HG03196 (cell line): ENCODE measurements around the gene HTRA2.
"Not testable (repeated sequence)": the region's sequence is repeated elsewhere in the genome, so short reads cannot be mapped to it uniquely, and the experiment has no call there.

Experiments
- ATAC-seq: cut with Tn5 transposase; IDR thresholded peaks from one replicate; pipeline ENCODE4 v1.9.1; 2021; ENCODE audit not compliant: unreplicated experiment

Gene HTRA2

GRCh38 chr2:74558284-74559230 lies 28.8 kb downstream of the HTRA2 start:
- ATAC-seq = no peak

DNA sequence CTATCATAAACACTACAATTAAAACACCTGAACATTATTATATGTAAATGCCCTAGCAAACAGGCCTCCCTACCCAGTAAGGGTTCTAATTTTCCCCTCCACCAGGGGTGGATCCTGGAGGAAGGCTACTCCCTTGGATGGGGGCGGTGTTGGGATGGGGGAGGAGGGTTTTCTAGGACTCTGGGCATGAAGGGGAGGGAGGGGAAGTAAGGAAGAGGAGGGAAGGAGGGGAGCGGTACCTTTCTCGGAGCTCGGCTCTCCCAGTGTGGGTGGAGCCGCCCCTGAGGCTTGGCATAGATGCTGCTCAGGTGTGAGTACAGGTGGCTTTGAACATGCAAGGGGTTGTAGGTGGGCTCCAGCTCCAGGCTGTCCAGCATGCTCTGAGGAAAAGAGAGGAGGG lies 30.2 kb downstream of the HTRA2 start:
- no peak for ATAC-seq

- no peak for ATAC-seq
Observed at GRCh38 chr2:74560591-74560990, 30.9 kb downstream of the HTRA2 start.

DNA sequence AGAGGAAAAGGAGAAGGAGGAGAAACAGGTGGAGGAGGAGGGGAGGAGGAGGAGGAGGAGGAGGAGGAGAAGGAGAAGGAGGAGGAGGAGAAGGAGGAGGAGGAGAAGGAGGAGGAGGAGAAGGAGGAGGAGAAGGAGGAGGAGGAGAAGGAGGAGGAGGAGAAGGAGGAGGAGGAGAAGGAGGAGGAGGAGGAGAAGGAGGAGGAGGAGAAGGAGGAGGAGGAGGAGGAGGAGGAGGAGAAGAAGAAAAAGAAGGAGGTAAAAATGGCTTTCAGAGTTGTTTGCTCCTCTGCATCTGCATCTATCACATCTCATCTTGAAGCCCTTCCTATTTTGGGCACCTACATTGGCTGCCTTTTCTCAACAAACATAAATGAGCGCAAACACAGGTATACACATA lies 31.3 kb downstream of the HTRA2 start:
- not testable (repeated sequence) for ATAC-seq

DNA sequence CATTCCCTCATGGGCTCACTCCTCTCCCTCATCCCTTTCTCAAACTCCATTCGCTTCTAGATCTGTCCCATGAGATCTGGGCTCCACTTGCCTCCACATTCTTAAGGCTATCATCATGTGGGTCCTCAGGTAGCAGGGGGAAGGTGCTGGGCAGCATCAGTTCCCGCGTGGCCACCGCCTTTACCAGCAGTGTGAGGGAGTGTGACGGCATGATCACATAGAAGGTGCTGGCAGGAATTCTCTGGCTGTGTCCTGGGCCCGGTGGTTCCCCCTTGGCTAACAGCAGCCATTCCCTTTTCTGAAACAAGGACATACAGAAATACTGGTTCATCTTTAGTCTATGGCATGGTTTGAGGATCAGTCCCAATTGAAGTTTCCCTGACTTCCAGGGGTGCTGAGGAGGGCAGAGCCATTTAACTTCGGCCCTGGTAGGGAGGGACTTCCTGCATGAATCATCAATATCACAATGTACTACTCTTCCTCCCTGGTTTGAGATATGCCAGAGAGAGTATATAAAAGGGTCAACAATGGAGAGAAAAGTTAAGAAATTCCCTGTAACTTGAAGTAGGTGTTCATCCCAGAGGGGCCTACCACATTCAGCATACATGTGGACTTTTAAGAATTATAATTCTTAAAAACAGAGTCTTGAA lies 32.5 kb downstream of the HTRA2 start:
- no peak for ATAC-seq

DNA sequence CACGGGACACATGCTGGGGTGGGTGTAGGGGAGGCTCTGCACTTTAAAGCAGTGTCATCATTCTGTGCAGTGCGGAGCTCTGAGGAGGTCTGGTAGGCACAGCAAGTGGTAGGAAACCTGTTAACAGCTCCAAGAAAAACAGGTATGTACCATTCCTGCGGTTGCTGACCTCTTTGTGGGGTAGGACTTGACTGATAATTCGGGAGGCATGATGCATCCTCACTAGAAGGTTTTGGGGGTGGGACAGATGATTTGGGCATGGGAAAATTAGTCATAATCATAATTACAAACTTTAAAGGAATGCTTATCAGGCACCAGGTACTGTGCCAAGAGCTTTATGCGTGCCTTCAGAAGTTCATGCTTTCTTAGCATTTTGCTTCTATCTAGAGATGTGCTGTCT lies 34.5 kb downstream of the HTRA2 start:
- ATAC-seq = no peak

DNA sequence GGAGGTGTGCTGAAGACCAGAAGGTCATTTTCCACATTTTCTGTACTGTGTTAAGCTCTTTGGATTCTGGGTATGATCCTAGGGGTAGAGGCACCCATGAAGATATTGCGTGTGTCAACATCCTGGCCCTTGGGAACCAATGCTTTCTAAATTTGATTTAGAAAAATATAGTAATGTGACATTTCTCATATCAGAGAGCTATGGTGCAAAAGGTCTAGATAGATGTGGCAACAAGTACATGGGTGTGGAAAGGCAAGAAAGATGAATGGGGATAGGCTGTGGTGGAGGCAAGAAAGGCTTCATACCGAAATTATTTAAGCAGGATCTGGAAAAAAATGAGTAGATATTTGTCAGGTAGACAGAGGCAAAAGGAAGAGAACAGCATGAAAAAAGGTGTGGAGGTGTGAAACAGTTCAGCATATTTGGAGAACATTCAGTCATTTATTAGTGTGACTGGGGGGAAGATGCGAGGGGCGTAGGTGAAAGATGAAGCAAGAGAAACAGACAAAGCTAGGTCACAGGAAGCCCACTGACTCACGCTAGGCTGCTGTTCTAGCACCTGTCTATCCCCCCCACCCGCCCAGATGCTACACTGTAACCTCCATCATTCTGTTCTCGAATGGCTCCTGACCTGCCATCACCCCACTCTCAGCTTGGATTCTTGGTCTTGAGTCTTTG lies 36.5 kb downstream of the HTRA2 start:
- no peak for ATAC-seq

DNA sequence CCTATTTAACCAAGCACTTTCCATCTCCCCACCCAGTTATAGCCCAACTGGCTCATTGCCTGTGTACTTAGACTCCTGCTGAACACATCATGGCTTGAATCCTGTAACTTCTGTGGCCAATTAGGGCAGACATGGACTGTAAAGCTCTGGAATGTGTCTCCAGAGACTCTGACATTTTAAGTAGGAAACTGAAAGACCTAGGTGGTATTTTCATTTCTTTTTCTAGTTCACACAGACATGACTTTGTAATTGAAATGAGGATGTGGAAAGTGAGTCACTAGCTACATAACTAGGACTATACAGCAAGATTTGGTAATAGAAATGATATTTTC lies 37.0 kb downstream of the HTRA2 start:
- no peak for ATAC-seq

- ATAC-seq = no peak
Observed at GRCh38 chr2:74567881-74568280, 38.1 kb downstream of the HTRA2 start.

DNA sequence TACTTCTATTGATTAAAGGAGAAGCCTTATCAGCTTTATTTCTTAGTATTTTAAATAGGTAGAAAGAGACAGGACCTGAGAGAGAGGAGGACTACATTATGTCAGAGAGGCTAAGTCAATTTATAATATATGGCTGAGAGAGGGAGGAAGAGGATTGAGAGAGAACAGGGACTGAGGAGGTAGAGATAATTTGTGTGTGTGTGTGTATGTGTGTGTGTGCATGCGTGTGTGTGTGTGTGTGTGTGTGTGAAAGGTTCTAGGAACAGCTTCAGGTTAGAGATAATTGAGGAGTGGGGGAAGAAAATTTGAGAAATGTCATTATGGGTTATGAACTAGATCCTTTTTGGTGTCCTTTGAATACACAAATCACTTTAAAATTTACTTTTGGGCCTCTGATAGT lies 40.0 kb downstream of the HTRA2 start:
- no peak for ATAC-seq

DNA sequence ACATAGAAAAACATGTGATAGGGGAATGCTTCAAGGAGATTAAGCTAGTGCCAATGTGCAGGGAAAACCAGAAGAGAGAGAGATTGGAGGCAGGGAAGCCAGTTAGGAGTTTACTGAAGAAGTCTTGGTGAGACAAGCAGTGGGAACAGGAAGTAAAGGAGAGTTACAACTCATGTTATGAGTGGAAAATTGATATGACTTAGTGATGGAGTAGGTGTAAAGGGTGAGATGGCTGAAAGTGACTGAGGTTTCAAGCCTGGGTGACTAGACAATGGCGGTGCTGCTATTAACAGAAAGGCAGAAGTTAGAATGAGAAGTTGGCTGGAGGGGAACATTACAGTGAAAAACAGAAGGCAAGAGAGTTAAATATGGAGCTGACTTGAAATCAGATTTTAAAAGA lies 41.3 kb downstream of the HTRA2 start:
- ATAC-seq = peak; percentile 52

- ATAC-seq = no peak
Observed at GRCh38 chr2:74572178-74572925, 42.6 kb downstream of the HTRA2 start.

GRCh38 chr2:74573747-74574562 lies 44.2 kb downstream of the HTRA2 start:
- ATAC-seq = peak; percentile 42

GRCh38 chr2:74575320-74575719 lies 45.6 kb downstream of the HTRA2 start:
- no peak for ATAC-seq

- no peak for ATAC-seq
Observed at GRCh38 chr2:74576211-74576862, 46.6 kb downstream of the HTRA2 start.

DNA sequence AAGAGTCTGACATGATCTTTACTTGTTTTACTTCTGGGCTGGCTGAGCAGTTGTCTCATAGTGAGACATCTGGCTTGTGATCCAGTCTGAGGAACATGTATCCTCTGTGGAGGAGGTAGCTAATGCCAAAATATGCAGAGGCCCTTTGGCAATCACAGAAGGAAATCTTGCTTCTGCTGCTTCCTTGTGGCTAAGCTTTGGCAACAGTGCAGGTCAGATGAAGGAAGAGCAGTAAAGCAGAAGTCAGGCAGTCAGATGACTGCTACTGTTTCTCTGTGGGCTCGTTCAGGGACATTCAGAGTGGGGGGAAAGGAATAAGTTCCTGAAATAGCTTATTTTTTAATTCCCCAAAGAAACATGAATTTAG lies 47.1 kb downstream of the HTRA2 start:
- ATAC-seq = no peak

DNA sequence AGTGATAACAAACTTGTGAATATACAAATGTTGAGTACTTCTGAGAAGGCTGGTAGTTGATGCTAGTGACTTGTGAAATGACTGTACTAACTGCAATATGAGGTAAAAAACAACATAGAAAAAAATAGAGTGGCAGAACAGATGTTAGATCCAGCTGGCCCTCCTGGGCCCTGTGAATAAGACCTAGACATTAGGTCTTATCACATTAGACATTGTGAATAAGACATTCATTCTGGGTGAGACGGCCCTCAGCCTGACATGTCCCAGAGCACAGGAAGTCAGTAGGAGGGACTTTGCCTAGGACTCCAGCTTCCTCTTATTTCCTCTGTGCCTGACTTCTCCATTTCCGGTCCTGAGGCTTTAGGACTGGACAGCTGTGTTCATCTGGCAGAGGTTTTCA lies 47.7 kb downstream of the HTRA2 start:
- ATAC-seq = no peak

DNA sequence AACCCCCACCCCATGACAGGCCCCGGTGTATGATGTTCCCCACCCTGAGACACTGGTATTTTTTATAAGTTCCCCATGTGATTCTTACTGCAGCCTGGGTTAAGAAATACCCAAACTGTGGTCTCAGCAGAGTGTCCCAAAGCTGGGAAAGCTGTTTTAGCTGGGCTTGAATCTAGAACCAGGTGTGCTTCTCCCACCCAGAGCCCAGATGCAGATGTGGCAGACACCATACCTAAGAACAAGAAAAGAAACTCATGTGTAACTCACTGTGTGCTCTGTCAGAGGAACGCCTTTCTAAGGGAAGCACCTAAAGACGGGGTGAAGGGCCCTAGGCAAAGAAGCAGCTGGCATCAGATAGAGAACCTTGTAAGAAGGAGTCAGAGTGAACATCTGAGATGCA lies 48.7 kb downstream of the HTRA2 start:
- ATAC-seq = no peak

- ATAC-seq = no peak
Observed at GRCh38 chr2:74581463-74581862, 51.7 kb downstream of the HTRA2 start.

DNA sequence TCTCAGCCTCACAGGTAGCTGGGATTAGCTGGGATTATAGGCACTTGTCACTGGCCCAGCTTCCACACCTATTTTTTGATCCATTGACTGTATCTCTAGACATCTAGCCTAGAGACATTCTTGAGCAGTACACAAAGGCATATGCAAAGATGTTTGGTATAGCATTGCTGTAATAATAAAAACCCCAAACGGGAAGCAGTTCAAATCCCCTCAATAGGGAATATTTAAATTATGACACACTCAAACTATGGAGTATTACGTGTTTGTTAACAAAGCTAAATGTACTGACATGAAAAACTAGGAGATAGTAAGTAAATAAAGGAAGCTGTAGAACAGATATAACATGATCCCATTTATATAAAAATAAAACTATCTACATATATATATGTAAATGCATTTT lies 52.5 kb downstream of the HTRA2 start:
- ATAC-seq = no peak
